ENCODE results near the gene CST3.

Gene CST3

DNA sequence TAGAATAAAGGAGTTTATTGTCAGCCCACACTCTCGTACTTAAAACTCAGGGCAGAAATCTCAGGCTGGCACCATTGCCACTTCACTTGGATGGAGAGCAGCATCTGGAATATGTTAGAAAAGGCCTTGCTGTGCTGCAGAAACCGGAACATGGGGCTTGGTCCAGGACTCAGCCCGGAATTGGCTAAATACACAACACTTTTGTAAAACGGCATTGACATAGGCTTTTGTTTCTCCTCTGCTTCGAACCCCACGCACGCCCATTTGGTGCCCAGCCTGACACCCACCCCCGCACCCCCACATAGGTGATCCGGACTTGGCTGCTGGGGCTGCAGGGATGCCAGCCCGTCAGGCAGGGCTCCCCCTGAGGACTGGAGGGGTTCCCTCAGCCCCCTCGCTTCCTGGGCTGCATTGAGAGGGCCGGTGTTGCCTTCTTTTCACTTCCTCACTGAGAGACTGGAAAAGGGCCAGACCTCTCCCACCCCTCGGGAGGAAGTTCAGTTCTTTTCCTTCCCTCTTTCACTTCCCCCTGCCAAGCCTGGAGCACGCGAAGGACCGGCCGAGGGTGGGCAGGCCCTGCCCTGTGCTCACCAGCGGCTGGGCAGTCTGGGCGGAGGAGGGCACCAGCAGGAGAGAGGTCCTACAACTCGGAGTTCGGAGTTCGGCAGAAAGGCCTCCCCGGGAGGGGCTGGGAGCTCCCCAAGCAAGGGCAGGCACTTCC is 17.9 kb upstream of the CST3 start:
- H3K27ac Mint-ChIP-seq, result no peak overlapping the region

DNA sequence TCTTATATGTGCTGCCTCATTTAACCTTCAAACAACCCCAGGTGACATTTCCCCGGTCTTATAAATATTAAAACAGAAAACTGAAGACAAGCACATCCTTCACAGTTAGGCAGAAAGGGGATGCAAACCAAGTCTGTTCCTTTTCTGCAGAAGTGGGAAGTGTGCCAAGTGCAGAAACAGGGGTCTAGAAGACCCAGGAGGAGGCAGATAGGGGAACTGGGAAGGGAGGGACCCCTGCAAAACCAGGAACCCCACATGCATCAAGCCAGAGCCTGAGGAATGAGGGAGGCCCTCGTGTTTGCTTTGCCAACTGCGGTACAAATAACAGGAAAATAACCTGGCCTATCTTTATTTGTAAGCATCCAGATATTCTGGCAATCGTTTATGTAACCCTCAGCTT is 17.0 kb upstream of the CST3 start:
- no peak overlapping the region for H3K4me3 Mint-ChIP-seq
- no peak overlapping the region for H3K27ac Mint-ChIP-seq
- H3K9me3 Mint-ChIP-seq, result no peaks in the 10 kb centered on the region
- H3K4me1 Mint-ChIP-seq (ENCODE audit: low read depth), result no peaks in the 10 kb centered on the region
- no peaks in the 10 kb centered on the region for H3K36me3 Mint-ChIP-seq (ENCODE audit: low read depth)
- peaks cover 10% of the 10 kb centered on the region for H3K27me3 Mint-ChIP-seq (ENCODE audit: low read depth)

More for the DNA sequence above, 17.9 kb upstream of the CST3 start:
- Mint-ChIP-seq H3K27me3 (ENCODE audit: low read depth) (peaks cover 10% of the 10 kb centered on the region), H3K9me3 (no peaks in the 10 kb centered on the region), H3K36me3 (ENCODE audit: low read depth) (no peaks in the 10 kb centered on the region), H3K4me3 (no peak overlapping the region), H3K4me1 (ENCODE audit: low read depth) (no peaks in the 10 kb centered on the region)

DNA sequence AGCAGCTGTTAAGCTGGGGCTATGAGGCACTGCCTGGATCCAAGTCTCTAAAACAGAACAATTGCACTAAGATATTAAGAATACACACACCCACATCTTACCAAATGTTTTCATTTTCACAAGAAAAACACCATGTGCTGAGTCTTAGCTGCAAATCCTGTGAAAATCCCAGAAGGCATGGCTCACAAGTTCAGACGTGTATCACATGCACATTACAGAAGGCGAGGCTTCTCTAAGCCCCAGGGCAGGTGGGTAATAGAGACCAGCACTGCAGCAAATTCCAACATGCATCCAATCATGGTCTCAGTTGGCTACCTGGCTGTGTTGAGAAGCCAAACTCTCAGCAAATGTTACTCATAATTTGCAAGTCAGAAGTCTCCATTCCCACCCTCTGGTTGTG is 16.2 kb upstream of the CST3 start:
- Mint-ChIP-seq H3K27me3 (ENCODE audit: low read depth) (peaks cover 10% of the 10 kb centered on the region), H3K4me3 (no peak overlapping the region), H3K4me1 (ENCODE audit: low read depth) (no peaks in the 10 kb centered on the region), H3K9me3 (no peaks in the 10 kb centered on the region), H3K36me3 (ENCODE audit: low read depth) (no peaks in the 10 kb centered on the region), H3K27ac (no peak overlapping the region)

DNA sequence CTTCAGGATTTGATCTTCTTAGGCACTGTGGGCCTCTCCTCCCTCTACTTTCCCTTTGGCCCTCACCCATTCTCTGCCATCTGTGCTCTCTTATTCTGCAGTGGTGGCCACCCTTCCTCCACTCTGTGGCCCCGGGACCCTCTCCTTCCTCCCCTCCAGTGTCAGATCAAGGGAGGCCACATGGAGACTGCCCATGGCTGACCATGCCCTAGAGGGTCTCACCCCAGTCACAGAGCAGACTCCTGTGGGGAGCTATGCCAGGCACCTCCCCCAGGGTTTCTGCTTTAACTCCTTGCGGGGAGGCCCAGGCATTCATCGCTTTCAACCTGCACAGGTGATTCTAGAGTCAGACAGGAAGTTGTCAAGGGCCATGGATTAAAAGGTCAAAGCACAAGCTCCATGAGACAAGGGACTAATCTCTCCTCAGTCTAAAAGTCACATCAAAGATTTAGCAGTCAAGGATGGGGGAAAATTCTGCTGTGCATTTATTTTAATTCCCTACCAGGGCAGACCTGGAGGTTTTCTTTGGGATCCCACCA is 15.7 kb upstream of the CST3 start:
- Mint-ChIP-seq H3K4me3 (no peak overlapping the region), H3K9me3 (no peaks in the 10 kb centered on the region), H3K4me1 (ENCODE audit: low read depth) (no peaks in the 10 kb centered on the region), H3K27me3 (ENCODE audit: low read depth) (peaks cover 10% of the 10 kb centered on the region), H3K27ac (no peak overlapping the region), H3K36me3 (ENCODE audit: low read depth) (no peaks in the 10 kb centered on the region)

DNA sequence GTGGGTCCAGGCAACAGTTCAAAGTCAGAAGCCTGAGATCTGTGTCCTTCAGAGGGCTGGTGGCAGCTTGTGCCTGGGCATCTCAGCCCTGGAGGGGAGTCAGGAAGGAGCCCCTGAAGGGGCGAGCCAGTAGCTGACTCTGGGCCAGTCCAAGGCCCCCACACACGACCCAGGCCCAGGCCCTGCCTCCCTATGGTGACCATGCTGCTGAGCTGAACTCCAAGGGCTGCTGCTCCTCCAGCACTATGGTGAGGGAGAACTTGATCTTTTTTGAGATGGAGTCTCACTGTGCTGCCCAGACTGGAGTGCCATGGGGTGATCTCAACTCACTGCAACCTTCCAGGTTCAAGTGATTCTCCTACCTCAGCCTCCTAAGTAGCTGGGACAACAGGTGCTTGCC is 15.2 kb upstream of the CST3 start:
- H3K27me3 Mint-ChIP-seq (ENCODE audit: low read depth), result peaks cover 10% of the 10 kb centered on the region
- H3K9me3 Mint-ChIP-seq, result no peaks in the 10 kb centered on the region
- H3K27ac Mint-ChIP-seq, result no peak overlapping the region
- no peak overlapping the region for H3K4me3 Mint-ChIP-seq
- H3K4me1 Mint-ChIP-seq (ENCODE audit: low read depth), result no peaks in the 10 kb centered on the region
- no peaks in the 10 kb centered on the region for H3K36me3 Mint-ChIP-seq (ENCODE audit: low read depth)

DNA sequence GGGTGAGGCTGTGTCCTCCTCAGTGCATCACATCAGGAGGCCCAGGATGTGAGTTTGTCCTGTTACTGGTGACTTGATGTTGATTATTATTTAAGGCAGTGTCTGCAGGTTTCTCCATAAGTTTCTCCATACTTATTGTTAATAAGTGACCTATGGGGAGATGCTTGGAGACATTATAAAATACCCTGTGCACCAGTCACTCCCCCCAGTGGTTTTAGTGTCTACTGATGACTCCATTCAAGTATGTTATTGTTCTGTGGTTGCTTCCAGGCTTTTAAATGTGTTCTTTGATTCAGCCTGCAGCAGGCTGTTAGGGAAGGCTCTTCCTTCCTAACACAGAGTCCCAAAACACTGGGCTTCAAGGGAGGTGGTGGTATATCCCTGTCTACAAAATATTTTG is 14.6 kb upstream of the CST3 start:
- Mint-ChIP-seq H3K27me3 (ENCODE audit: low read depth) (peaks cover 10% of the 10 kb centered on the region), H3K9me3 (no peaks in the 10 kb centered on the region), H3K4me1 (ENCODE audit: low read depth) (no peaks in the 10 kb centered on the region), H3K4me3 (no peak overlapping the region), H3K36me3 (ENCODE audit: low read depth) (no peaks in the 10 kb centered on the region), H3K27ac (no peak overlapping the region)

DNA sequence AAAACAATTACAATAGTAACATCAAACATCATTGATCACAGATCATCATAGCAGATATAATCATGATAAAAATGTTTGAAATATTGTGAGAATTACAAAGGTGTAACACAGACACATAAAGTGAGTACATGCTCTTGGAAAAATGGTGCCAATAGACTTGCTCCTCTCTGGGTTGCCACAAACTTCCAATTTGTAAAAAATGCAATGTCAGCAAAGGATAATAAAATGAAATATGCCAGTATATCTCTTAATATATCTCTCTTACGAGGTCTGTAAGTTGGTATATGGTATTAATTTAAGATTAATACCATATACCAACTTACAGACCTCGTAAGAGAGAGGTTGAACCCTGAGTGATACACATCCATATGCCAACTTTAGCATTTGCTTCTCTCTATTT is 13.4 kb upstream of the CST3 start:
- Mint-ChIP-seq H3K27ac (no peak overlapping the region), H3K27me3 (ENCODE audit: low read depth) (peaks cover 10% of the 10 kb centered on the region), H3K4me3 (no peak overlapping the region), H3K9me3 (no peaks in the 10 kb centered on the region), H3K36me3 (ENCODE audit: low read depth) (no peaks in the 10 kb centered on the region), H3K4me1 (ENCODE audit: low read depth) (no peaks in the 10 kb centered on the region)

DNA sequence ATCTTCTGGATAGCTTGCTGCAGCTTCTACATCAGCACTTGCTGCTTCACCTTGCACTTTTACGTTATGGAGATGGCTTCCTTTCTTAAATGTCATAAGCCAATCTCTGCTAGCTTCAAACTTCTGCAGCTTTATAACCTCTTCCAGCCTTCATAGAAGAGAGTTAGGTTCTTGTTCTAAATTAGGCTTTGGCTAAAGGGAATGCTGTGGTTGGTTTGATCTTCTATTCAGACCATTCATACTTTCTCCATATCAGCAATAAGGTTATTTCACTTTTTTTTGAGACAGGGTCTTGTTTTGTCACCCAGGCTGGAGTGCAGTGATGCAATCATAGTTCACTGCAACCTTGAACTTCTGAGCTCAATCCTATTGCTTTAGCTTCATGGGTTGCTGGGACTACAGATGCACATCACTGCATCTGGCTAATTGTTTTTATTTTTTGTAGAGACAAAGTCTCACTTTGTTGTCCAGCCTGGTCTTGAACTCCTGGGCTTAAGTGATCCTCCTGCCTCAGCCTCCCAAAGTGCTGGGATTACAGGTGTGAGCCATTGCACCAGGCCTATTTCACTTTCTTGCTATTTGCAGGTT is 12.2 kb upstream of the CST3 start:
- Mint-ChIP-seq H3K4me1 (ENCODE audit: low read depth) (no peaks in the 10 kb centered on the region), H3K9me3 (no peaks in the 10 kb centered on the region), H3K27ac (no peak overlapping the region), H3K4me3 (no peak overlapping the region), H3K36me3 (ENCODE audit: low read depth) (no peaks in the 10 kb centered on the region), H3K27me3 (ENCODE audit: low read depth) (peaks cover 4% of the 10 kb centered on the region)

DNA sequence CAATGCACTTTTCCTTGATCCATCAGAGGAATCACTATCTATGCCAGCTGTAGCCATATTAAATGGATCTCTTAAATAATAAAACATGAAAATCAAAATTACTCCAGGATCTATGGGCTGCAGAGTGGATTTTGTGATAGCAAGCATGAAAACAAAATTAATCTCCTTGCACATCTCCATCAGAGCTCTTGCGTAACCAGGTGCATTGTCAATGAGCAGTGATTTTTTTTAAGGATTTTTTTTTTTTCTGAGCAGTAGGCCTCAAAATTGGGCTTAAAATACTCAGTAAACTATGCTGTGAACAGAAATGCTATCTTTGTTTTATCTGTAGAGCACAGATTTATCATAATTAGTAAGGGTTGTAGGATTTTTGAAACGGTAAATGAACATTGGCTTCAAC is 11.5 kb upstream of the CST3 start:
- no peaks in the 10 kb centered on the region for H3K9me3 Mint-ChIP-seq
- H3K27ac Mint-ChIP-seq, result no peak overlapping the region
- H3K4me1 Mint-ChIP-seq (ENCODE audit: low read depth), result no peaks in the 10 kb centered on the region
- no peaks in the 10 kb centered on the region for H3K27me3 Mint-ChIP-seq (ENCODE audit: low read depth)
- H3K4me3 Mint-ChIP-seq, result no peak overlapping the region
- no peaks in the 10 kb centered on the region for H3K36me3 Mint-ChIP-seq (ENCODE audit: low read depth)

DNA sequence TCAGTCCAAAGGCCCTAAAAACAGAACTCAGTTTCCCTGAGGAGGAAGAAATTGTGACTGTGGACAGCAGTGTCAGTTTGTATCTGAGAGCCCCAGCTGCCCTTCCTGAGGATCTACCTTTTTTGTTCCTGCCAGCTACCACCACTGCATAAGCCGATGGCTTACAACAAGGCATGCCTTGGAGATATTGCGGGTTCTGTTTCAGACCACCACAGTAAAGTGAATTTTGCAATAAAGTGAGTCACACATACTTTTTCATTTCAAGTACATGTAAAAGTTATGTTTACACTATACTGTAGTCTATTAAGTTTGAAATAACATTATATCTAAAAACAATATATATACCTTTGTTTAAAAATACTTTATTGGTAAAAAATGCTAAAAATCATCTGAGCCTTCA is 9.6 kb upstream of the CST3 start:
- Mint-ChIP-seq H3K4me1 (ENCODE audit: low read depth) (peaks cover 2% of the 10 kb centered on the region), H3K27me3 (ENCODE audit: low read depth) (no peaks in the 10 kb centered on the region), H3K4me3 (no peak overlapping the region), H3K36me3 (ENCODE audit: low read depth) (no peaks in the 10 kb centered on the region), H3K27ac (no peak overlapping the region), H3K9me3 (no peaks in the 10 kb centered on the region)

DNA sequence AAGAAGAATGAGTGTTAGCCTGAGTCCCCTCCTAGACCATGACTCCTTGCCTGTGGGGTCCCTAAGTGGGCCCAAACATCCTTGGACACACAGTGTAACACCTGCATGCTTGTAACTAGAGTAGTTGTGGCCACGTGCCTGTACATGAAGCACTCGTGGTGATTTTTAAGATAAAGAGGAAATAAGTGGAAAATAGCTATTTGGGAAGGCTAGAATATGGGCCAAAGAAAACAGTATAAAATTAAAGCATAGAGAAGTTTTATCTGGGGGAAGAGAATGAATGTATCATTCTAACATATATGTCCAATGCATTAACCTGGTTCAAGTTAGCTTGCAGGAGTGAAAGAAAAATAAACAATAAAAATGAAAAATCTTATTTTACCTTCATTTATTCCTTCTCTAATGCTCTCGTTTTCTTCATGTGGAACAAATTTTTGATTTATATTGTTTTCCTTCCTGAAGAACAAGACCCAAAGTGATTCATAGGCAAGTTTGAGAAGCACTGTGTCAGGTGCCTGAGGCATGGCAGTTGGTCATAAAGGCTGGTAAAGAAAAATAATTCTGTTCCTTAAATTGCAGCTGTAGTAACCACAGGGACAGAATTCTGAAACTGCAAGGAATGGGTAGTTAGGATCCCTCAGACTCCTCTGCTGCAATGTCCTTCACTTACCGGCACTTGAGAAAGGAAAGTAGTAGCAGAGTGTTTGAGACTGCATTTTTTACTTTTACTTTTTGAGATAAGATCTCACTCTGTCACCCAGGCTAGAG is 8.5 kb upstream of the CST3 start:
- H3K36me3 Mint-ChIP-seq (ENCODE audit: low read depth), result no peaks in the 10 kb centered on the region
- no peak overlapping the region for H3K27ac Mint-ChIP-seq
- peaks cover 2% of the 10 kb centered on the region for H3K4me1 Mint-ChIP-seq (ENCODE audit: low read depth)
- H3K27me3 Mint-ChIP-seq (ENCODE audit: low read depth), result no peaks in the 10 kb centered on the region
- no peak overlapping the region for H3K4me3 Mint-ChIP-seq
- no peaks in the 10 kb centered on the region for H3K9me3 Mint-ChIP-seq

DNA sequence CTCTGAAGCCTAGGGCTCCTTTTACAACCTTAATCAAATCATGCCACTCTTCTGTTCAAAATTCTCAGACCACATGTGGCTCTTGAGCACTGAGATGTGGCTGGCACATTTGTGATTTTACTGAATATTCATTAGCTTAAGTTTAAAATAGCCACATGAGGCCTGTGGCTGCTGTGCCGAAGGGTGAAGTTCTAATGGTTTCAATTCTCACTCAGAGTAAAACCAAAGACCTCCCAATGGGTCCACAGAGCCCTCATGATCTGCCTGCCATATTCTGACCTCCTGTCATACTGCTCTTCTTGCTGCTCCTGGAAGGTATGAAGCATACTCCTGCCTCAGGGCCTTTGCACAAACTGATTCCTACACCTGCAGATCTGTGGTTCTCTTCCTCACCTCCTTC is 7.8 kb upstream of the CST3 start:
- peaks cover 2% of the 10 kb centered on the region for H3K4me1 Mint-ChIP-seq (ENCODE audit: low read depth)
- no peaks in the 10 kb centered on the region for H3K27me3 Mint-ChIP-seq (ENCODE audit: low read depth)
- no peaks in the 10 kb centered on the region for H3K36me3 Mint-ChIP-seq (ENCODE audit: low read depth)
- no peaks in the 10 kb centered on the region for H3K9me3 Mint-ChIP-seq
- H3K27ac Mint-ChIP-seq, result no peak overlapping the region
- no peak overlapping the region for H3K4me3 Mint-ChIP-seq

DNA sequence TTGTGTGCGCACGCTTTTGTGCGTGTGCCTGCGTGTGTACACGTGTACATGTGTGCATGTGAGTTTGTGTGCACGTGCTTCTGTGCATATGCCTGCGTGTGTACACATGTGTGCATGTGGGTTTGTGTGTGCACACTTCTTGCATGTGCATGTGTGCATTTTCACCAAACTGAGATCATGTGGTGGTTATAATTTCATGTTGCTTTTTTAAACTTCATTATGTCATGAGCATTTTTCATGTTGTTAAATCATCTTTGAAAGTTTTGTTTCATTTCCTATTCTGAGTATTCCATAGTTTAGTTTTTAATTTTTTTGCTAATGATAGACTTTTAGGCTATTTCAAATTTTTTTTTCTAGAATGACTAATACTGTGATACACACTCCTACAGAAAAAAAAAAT is 6.4 kb upstream of the CST3 start:
- peaks cover 2% of the 10 kb centered on the region for H3K4me1 Mint-ChIP-seq (ENCODE audit: low read depth)
- H3K9me3 Mint-ChIP-seq, result no peaks in the 10 kb centered on the region

DNA sequence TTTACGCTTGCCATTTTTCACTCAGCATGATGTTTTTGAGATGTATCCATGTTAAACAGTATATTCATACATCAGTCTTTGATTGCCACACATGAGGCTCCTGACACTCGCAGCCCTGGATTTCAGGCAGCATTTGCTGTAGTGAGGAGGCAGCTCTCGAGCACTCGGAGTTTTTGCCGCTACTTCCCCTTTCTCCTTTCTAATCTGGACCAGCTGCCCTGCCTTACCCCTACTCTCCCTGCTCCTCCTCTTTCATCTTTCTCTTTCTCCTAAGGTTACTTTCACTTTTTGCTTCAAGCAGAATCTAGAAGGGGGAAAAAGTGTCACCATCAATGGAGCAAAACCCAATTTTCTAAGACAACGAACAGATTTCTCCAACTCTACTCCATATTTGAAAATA is 5.9 kb upstream of the CST3 start:
- peaks cover 8% of the 10 kb centered on the region for H3K27me3 Mint-ChIP-seq (ENCODE audit: low read depth)
- H3K27ac Mint-ChIP-seq, result no peak overlapping the region
- peaks cover 2% of the 10 kb centered on the region for H3K4me1 Mint-ChIP-seq (ENCODE audit: low read depth)
- no peaks in the 10 kb centered on the region for H3K9me3 Mint-ChIP-seq
- no peak overlapping the region for H3K4me3 Mint-ChIP-seq
- no peaks in the 10 kb centered on the region for H3K36me3 Mint-ChIP-seq (ENCODE audit: low read depth)

More for the DNA sequence above, 6.4 kb upstream of the CST3 start:
- no peak overlapping the region for H3K27ac Mint-ChIP-seq
- H3K4me3 Mint-ChIP-seq, result no peak overlapping the region
- H3K27me3 Mint-ChIP-seq (ENCODE audit: low read depth), result peaks cover 3% of the 10 kb centered on the region
- H3K36me3 Mint-ChIP-seq (ENCODE audit: low read depth), result no peaks in the 10 kb centered on the region

Measured in T-helper 1 cell treated with Interleukin-12 subunit alpha and Interleukin-12 subunit beta and Interleukin-4 antibody, amounts not matched to agents 30 μg/mL and 1 μg/mL, for 36 hours (primary cell).